ENCODE data around the gene CLPX. TPM values are rescaled to one million over a fixed set of nuclear protein-coding genes. Genes with fewer than 3 reads are reported as not detected.
A peak's percentile ranks its signal among the peaks of the same experiment; 100 is the strongest.

CLPX gene
- total RNA-seq, 1 experiment from 2014 or later, result 26.2 TPM

GRCh38 chr15:65210770-65211481 lies 25.8 kb upstream of the CLPX start, which contains the start of gene CILP:
CILP (minus strand) TSS chr15:65211473; CDS start chr15:65209755, 1,718 bp downstream.
- Histone ChIP-seq H3K27me3 (ENCODE audit: low read length) (no peaks in the 10 kb centered on the region), H4K20me1 (ENCODE audit: insufficient read depth, low read depth, low read length) (no peaks in the 10 kb centered on the region), H3K79me2 (ENCODE audit: low read length) (no peaks in the 10 kb centered on the region), H3K36me3 (ENCODE audit: insufficient read depth, low read length) (no peaks in the 10 kb centered on the region), H2AFZ (ENCODE audit: low read length) (peak within 1 kb of the TSS; percentile 34; the same call in 1 of the 2 replicates), H3K9me3 (ENCODE audit: low read length) (no peaks in the 10 kb centered on the region), H3K4me2 (ENCODE audit: low read depth, low read length, poor library complexity, severe bottlenecking) (no peak within 1 kb of the TSS), H3K9me2 (replicated peaks; ENCODE audit: insufficient read depth, low read length) (no peaks in the 10 kb centered on the region), H3K4me1 (ENCODE audit: low read length) (peaks cover 11% of the 10 kb centered on the region), H3K4me3 (ENCODE audit: low read length) (no peak within 1 kb of the TSS), H3K27ac (ENCODE audit: low read length) (no peak within 1 kb of the TSS), H3K9ac (ENCODE audit: low read length) (no peak within 1 kb of the TSS)
- DNase-seq, result no peak

DNA sequence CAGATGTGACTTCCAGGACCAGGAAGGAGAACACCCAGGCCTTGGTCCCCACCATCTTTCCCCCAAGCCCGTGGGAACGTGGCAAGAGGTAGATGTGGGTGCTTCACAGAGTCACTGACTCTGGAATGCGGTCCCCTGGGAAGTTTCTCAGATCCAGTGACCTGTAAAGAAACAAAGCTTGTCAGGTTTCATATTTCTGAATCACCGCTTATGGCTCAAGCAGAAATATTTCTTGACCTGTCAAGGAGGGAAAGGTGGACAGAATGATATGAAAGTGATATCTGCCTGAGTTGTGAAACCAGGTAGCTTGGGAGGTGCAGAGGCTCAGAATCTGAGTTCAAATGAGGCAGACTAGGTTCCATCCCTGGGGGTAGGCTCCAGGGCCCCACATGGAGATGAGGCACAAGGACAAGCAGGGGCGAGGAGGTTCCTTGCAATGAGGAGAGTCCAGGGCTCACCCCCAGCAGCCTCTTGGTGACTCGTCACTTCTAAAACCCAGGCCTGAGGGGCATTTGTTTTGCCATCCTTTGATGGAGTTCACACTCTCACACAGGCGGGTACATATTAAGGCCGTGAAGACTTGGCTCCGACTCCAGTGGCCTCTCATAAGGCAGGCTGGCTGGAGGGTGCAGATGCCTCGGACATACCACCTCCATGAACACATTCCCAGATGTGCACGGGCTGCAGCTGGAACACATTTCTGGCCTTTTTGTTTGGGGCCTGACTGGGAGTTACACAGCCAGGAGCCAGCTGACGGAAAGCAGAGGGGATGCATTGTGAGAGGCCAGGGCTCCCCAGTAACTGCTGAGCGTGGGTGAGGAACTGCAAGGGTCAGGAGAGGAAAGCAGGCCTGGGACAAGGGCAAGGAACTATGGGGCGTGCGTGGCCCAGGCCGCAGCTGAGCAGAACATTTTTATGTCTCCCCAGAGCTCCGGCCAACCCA lies 24.8 kb upstream of the CLPX start:
- Histone ChIP-seq H3K9ac (ENCODE audit: low read length) (no peak overlapping the region), H3K79me2 (ENCODE audit: low read length) (no peaks in the 10 kb centered on the region), H3K4me3 (ENCODE audit: low read length) (no peak overlapping the region), H3K9me3 (ENCODE audit: low read length) (no peaks in the 10 kb centered on the region), H3K4me2 (ENCODE audit: low read depth, low read length, poor library complexity, severe bottlenecking) (no peak overlapping the region), H3K27me3 (ENCODE audit: low read length) (no peaks in the 10 kb centered on the region), H3K4me1 (ENCODE audit: low read length) (peaks cover 11% of the 10 kb centered on the region), H3K27ac (ENCODE audit: low read length) (no peak overlapping the region), H4K20me1 (ENCODE audit: insufficient read depth, low read depth, low read length) (no peaks in the 10 kb centered on the region), H3K9me2 (replicated peaks; ENCODE audit: insufficient read depth, low read length) (no peaks in the 10 kb centered on the region), H2AFZ (ENCODE audit: low read length) (no peak overlapping the region), H3K36me3 (ENCODE audit: insufficient read depth, low read length) (no peaks in the 10 kb centered on the region)
- no peak for DNase-seq

- no peaks in the 10 kb centered on the region for H3K36me3 ChIP-seq (ENCODE audit: insufficient read depth, low read length)
- H3K27ac ChIP-seq (ENCODE audit: low read length), result no peak overlapping the region
- H3K79me2 ChIP-seq (ENCODE audit: low read length), result no peaks in the 10 kb centered on the region
- no peaks in the 10 kb centered on the region for H3K9me3 ChIP-seq (ENCODE audit: low read length)
- no peak overlapping the region for H2AFZ ChIP-seq (ENCODE audit: low read length)
- H3K4me3 ChIP-seq (ENCODE audit: low read length), result no peak overlapping the region
- H3K9ac ChIP-seq (ENCODE audit: low read length), result no peak overlapping the region
- no peaks in the 10 kb centered on the region for H3K27me3 ChIP-seq (ENCODE audit: low read length)
- no peaks in the 10 kb centered on the region for H3K9me2 ChIP-seq (replicated peaks; ENCODE audit: insufficient read depth, low read length)
- no peak overlapping the region for H3K4me2 ChIP-seq (ENCODE audit: low read depth, low read length, poor library complexity, severe bottlenecking)
- no peak for DNase-seq
- H3K4me1 ChIP-seq (ENCODE audit: low read length), result peaks cover 11% of the 10 kb centered on the region
- no peaks in the 10 kb centered on the region for H4K20me1 ChIP-seq (ENCODE audit: insufficient read depth, low read depth, low read length)
Measured at GRCh38 chr15:65208647-65209046, 23.5 kb upstream of the CLPX start.

DNA sequence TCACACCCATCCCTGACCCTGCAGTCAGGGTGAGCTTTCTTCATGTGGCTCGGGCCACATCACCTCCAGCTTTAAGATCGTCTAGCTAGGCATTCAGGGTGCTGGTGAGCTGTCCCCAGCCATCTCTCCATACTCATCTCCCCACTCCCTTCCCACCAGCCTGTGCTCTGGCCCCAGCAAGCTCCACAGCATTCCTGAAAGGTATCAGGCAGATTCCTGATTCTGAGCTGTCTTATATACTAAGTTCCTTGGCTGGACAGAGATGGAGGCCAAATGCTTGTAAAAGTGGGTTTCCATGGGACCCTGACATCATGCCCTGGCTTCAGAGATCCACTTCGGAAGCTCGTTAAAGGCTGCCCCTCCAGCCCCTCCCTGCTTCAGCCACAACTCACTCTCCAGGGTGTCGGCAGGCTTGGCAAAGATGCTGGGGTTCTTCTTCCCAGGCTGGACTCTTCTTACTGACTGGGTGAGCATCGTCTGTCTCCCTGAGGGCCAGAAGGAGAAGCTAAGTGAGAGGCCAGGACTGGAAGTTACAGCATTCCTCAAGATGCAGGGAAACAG lies 22.2 kb upstream of the CLPX start:
- H3K36me3 ChIP-seq (ENCODE audit: insufficient read depth, low read length), result no peaks in the 10 kb centered on the region
- no peak overlapping the region for H3K9ac ChIP-seq (ENCODE audit: low read length)
- H4K20me1 ChIP-seq (ENCODE audit: insufficient read depth, low read depth, low read length), result no peaks in the 10 kb centered on the region
- no peak overlapping the region for H3K4me3 ChIP-seq (ENCODE audit: low read length)
- H3K27me3 ChIP-seq (ENCODE audit: low read length), result no peaks in the 10 kb centered on the region
- H3K79me2 ChIP-seq (ENCODE audit: low read length), result no peaks in the 10 kb centered on the region
- no peaks in the 10 kb centered on the region for H3K9me2 ChIP-seq (replicated peaks; ENCODE audit: insufficient read depth, low read length)
- no peak overlapping the region for H2AFZ ChIP-seq (ENCODE audit: low read length)
- DNase-seq, result no peak
- no peaks in the 10 kb centered on the region for H3K9me3 ChIP-seq (ENCODE audit: low read length)
- H3K27ac ChIP-seq (ENCODE audit: low read length), result no peak overlapping the region
- H3K4me2 ChIP-seq (ENCODE audit: low read depth, low read length, poor library complexity, severe bottlenecking), result no peak overlapping the region
- peaks cover 10% of the 10 kb centered on the region for H3K4me1 ChIP-seq (ENCODE audit: low read length)

GRCh38 chr15:65206750-65207149 lies 21.6 kb upstream of the CLPX start:
- Histone ChIP-seq H2AFZ (ENCODE audit: low read length) (no peak overlapping the region), H3K9me3 (ENCODE audit: low read length) (no peaks in the 10 kb centered on the region), H3K4me2 (ENCODE audit: low read depth, low read length, poor library complexity, severe bottlenecking) (no peak overlapping the region), H3K9ac (ENCODE audit: low read length) (no peak overlapping the region), H4K20me1 (ENCODE audit: insufficient read depth, low read depth, low read length) (no peaks in the 10 kb centered on the region), H3K79me2 (ENCODE audit: low read length) (no peaks in the 10 kb centered on the region), H3K4me1 (ENCODE audit: low read length) (peaks cover 4% of the 10 kb centered on the region), H3K4me3 (ENCODE audit: low read length) (no peak overlapping the region), H3K27me3 (ENCODE audit: low read length) (no peaks in the 10 kb centered on the region), H3K9me2 (replicated peaks; ENCODE audit: insufficient read depth, low read length) (no peaks in the 10 kb centered on the region), H3K36me3 (ENCODE audit: insufficient read depth, low read length) (no peaks in the 10 kb centered on the region), H3K27ac (ENCODE audit: low read length) (no peak overlapping the region)
- no peak for DNase-seq

GRCh38 chr15:65204931-65205660 lies 20.0 kb upstream of the CLPX start:
- Histone ChIP-seq H3K4me3 (ENCODE audit: low read length) (no peak overlapping the region), H2AFZ (ENCODE audit: low read length) (no peak overlapping the region), H3K4me2 (ENCODE audit: low read depth, low read length, poor library complexity, severe bottlenecking) (no peak overlapping the region), H3K9me2 (replicated peaks; ENCODE audit: insufficient read depth, low read length) (no peaks in the 10 kb centered on the region), H4K20me1 (ENCODE audit: insufficient read depth, low read depth, low read length) (no peaks in the 10 kb centered on the region), H3K4me1 (ENCODE audit: low read length) (no peaks in the 10 kb centered on the region), H3K27me3 (ENCODE audit: low read length) (no peaks in the 10 kb centered on the region), H3K79me2 (ENCODE audit: low read length) (no peaks in the 10 kb centered on the region), H3K27ac (ENCODE audit: low read length) (no peak overlapping the region), H3K36me3 (ENCODE audit: insufficient read depth, low read length) (no peaks in the 10 kb centered on the region), H3K9me3 (ENCODE audit: low read length) (no peaks in the 10 kb centered on the region), H3K9ac (ENCODE audit: low read length) (no peak overlapping the region)
- DNase-seq, result no peak

DNA sequence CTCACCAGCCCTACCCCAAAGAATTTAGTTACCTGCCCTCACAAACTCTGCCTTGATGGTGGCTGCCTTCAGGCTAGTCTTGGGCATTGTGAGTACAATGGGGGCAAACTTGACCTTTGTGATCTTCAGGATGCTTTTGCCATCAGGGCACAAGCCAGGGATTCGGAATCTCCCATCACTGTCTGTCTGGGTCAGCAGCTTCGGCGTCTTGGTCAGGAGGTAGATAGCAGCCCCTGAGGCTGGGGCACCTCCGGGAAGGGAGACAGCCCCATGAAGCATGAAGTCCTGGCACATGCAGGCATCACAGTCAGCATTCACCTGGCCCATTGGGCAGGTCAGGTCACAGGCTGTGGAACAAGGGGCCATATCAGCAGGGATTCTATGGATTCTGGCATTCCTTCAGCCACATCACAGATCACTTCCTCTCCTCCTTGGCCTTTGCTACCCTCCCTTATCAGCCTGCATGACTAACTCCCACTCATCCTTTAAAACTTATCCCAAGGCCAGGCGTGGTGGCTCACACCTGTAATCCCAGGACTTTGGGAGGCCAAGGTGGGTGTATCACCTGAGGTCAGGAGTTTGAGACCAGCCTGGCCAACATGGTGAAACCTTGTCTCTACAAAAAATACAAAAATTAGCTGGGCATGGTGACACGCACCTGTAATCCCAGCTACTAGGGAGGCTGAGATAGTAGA lies 19.2 kb upstream of the CLPX start:
- DNase-seq, result no peak
- H4K20me1 ChIP-seq (ENCODE audit: insufficient read depth, low read depth, low read length), result no peaks in the 10 kb centered on the region

More for the DNA sequence above, 19.2 kb upstream of the CLPX start:
- no peak overlapping the region for H3K4me3 ChIP-seq (ENCODE audit: low read length)
- H3K27ac ChIP-seq (ENCODE audit: low read length), result no peak overlapping the region
- H3K36me3 ChIP-seq (ENCODE audit: insufficient read depth, low read length), result no peaks in the 10 kb centered on the region
- H3K9ac ChIP-seq (ENCODE audit: low read length), result no peak overlapping the region
- no peaks in the 10 kb centered on the region for H3K9me3 ChIP-seq (ENCODE audit: low read length)
- H2AFZ ChIP-seq (ENCODE audit: low read length), result no peak overlapping the region
- H3K9me2 ChIP-seq (replicated peaks; ENCODE audit: insufficient read depth, low read length), result no peaks in the 10 kb centered on the region
- H3K79me2 ChIP-seq (ENCODE audit: low read length), result no peaks in the 10 kb centered on the region
- H3K4me1 ChIP-seq (ENCODE audit: low read length), result no peaks in the 10 kb centered on the region
- no peaks in the 10 kb centered on the region for H3K27me3 ChIP-seq (ENCODE audit: low read length)
- H3K4me2 ChIP-seq (ENCODE audit: low read depth, low read length, poor library complexity, severe bottlenecking), result no peak overlapping the region
